ENCODE data around the gene OBSCN.

DNA sequence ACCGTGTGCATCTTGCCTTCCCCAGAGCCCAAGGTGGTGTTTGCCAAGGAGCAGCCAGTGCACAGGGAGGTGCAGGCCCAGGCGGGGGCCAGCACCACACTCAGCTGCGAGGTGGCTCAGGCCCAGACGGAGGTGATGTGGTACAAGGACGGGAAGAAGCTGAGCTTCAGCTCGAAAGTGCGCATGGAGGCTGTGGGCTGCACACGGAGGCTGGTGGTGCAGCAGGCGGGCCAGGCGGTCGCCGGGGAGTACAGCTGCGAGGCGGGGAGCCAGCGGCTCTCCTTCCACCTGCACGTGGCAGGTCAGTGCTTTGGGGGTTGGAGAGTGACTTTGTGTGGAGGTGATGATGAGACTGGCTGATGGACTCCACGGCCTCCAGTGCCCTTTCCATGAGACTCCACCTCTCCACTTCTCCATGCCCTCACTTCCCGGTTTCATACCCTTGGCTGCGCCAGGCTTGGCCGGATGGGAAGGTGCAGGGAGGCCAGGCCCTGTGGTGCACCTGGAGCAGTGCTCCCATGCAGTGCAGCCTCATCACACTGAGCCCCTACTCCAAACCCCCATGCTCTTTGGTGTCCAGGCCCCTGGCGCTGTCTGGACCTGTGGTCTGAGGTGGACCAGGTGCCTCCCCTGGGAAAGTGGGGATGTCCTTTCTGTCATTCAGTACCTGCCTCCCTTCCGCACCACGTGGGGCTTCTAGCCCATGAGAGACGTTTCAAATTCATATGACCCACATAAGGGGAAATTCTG, 49.0 kb downstream of the OBSCN start:
- TF ChIP-seq REST (IDR thresholded peaks at IDR 0.05; ENCODE audit: insufficient read depth in 1 of 2, low read depth in 2 of 2, low read length in 2 of 2) (no peak), POLR2AphosphoS5 (IDR thresholded peaks at IDR 0.05; ENCODE audit: low read depth, low read length) (no peak), SIN3A (IDR thresholded peaks at IDR 0.05; ENCODE audit: borderline replicate concordance, insufficient read depth, low read length) (no peak), FOXP2 (optimal IDR thresholded peaks at IDR 0.05; ENCODE audit: borderline replicate concordance, extremely low read depth, extremely low read length, insufficient read depth) (no peak)
